ENCODE measurements around the gene KASH5.
"Not testable (repeated sequence)": the region's sequence is repeated elsewhere in the genome, so short reads cannot be mapped to it uniquely, and the experiment has no call there.

The KASH5 gene

GRCh38 chr19:49436381-49437017, 48.5 kb downstream of the KASH5 start:
- no peak for DNase-seq (ENCODE audit: low read depth, low spot score)

GRCh38 chr19:49437231-49437630, 49.2 kb downstream of the KASH5 start:
- no peak for DNase-seq (ENCODE audit: low read depth, low spot score)

- DNase-seq (ENCODE audit: low read depth, low spot score), result no peak
These were observed 50.2 kb downstream of the KASH5 start for GRCh38 chr19:49438261-49438660.

- DNase-seq (ENCODE audit: low read depth, low spot score), result no peak
These were observed 51.8 kb downstream of the KASH5 start for GRCh38 chr19:49439836-49440235.

- DNase-seq (ENCODE audit: low read depth, low spot score), result no peak
These were observed 52.6 kb downstream of the KASH5 start for GRCh38 chr19:49440439-49441209.

- DNase-seq (ENCODE audit: low read depth, low spot score), result no peak
These were observed 53.3 kb downstream of the KASH5 start, which contains the start of gene SLC17A7 for GRCh38 chr19:49441210-49441959. Gene SLC17A7, minus strand, starts transcription at chr19:49441527. Its CDS starts 148 bp downstream, at chr19:49441379.

GRCh38 chr19:49441960-49442350, 53.9 kb downstream of the KASH5 start:
- DNase-seq (ENCODE audit: low read depth, low spot score), result no peak

GRCh38 chr19:49442354-49442753, 54.3 kb downstream of the KASH5 start:
- no peak for DNase-seq (ENCODE audit: low read depth, low spot score)

- DNase-seq (ENCODE audit: low read depth, low spot score), result peak; percentile 17
These were observed 54.8 kb downstream of the KASH5 start for GRCh38 chr19:49442771-49443365.

GRCh38 chr19:49443366-49444099, 55.5 kb downstream of the KASH5 start:
- peak; percentile 79 for DNase-seq (ENCODE audit: low read depth, low spot score)

GRCh38 chr19:49444100-49444700, 56.2 kb downstream of the KASH5 start:
- DNase-seq (ENCODE audit: low read depth, low spot score), result not testable (repeated sequence)

GRCh38 chr19:49445997-49446396, 57.9 kb downstream of the KASH5 start:
- DNase-seq (ENCODE audit: low read depth, low spot score), result no peak

GRCh38 chr19:49447485-49448431, 59.7 kb downstream of the KASH5 start:
- no peak for DNase-seq (ENCODE audit: low read depth, low spot score)

- no peak for DNase-seq (ENCODE audit: low read depth, low spot score)
These were observed 60.4 kb downstream of the KASH5 start for GRCh38 chr19:49448432-49448786.

- no peak for DNase-seq (ENCODE audit: low read depth, low spot score)
These were observed 62.4 kb downstream of the KASH5 start for GRCh38 chr19:49450405-49450804.

GRCh38 chr19:49451430-49452181, 63.6 kb downstream of the KASH5 start, which contains the start of gene PIH1D1:
Gene PIH1D1, minus strand, starts transcription at chr19:49451814. Its CDS starts 240 bp downstream, at chr19:49451574.
- peak; percentile 93 for DNase-seq (ENCODE audit: low read depth, low spot score)

GRCh38 chr19:49453013-49453756, 65.1 kb downstream of the KASH5 start, which contains the start of gene ALDH16A1:
Gene ALDH16A1, plus strand, starts transcription at chr19:49453225. Its CDS starts 107 bp downstream, at chr19:49453332.
- peak; percentile 92 for DNase-seq (ENCODE audit: low read depth, low spot score)

GRCh38 chr19:49453757-49454240, 65.8 kb downstream of the KASH5 start:
- no peak for DNase-seq (ENCODE audit: low read depth, low spot score)

Measured in brain pericyte (primary cell).